ENCODE results near the gene CNGA2.

DNA sequence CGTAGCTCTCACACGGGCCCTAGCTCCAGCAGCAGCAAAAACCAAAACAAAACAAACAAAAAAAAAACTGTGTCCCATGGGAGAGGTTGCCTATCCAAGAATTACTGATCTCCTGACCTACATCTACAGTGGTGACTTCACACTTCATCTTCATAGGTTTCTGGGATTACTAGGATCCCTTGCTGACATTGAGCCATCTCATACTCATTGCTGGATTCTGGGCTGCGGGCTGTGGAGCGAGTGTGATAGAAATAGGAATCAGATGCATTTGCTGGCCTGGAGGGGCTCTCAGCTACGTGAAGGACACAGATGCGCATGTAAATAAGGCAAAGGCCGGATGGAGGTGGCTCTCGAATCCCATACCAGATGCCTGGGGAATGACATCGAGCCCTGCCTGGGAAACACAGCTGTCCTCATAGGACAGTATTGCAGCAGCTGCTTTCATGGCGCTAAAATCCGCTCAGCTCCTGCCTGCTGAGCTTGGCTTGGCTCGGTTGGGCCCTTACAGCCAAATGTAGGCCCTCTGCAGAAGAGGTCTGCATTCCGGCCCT is 41.7 kb downstream of the CNGA2 start:
- TF ChIP-seq, protein P1, sequence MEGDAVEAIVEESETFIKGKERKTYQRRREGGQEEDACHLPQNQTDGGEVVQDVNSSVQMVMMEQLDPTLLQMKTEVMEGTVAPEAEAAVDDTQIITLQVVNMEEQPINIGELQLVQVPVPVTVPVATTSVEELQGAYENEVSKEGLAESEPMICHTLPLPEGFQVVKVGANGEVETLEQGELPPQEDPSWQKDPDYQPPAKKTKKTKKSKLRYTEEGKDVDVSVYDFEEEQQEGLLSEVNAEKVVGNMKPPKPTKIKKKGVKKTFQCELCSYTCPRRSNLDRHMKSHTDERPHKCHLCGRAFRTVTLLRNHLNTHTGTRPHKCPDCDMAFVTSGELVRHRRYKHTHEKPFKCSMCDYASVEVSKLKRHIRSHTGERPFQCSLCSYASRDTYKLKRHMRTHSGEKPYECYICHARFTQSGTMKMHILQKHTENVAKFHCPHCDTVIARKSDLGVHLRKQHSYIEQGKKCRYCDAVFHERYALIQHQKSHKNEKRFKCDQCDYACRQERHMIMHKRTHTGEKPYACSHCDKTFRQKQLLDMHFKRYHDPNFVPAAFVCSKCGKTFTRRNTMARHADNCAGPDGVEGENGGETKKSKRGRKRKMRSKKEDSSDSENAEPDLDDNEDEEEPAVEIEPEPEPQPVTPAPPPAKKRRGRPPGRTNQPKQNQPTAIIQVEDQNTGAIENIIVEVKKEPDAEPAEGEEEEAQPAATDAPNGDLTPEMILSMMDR (IDR thresholded peaks at IDR 0.05) = no peak
- TF ChIP-seq POLR2A (IDR thresholded peaks at IDR 0.05) = no peak
- TF ChIP-seq POLR2AphosphoS5 (IDR thresholded peaks at IDR 0.05; ENCODE audit: insufficient read depth in 1 of 2, low read depth in 1 of 2) = no peak

Data from vagina (tissue), 2 donors.